HEK293T (cell line): ENCODE results near the gene JAML.

Experiments used
- CTCF ChIA-PET: fragments of 350-600 bp; formaldehyde crosslinking; extraction: SDS; loops from one replicate; lab custom pipeline; 2021; ENCODE audit warnings: antibody characterized with exemption, inconsistent platforms; lab: Yijun Ruan, JAX
- POLR2A ChIA-PET: fragments of 350-600 bp; formaldehyde crosslinking; extraction: SDS; loops from one replicate; lab custom pipeline; 2020; ENCODE audit warnings: antibody characterized with exemption, inconsistent platforms; lab: Yijun Ruan, JAX
- DNase-seq: peaks from one replicate; pipeline ENCODE4 v3.0.0; 2012; ENCODE audit warnings: mixed read lengths; ENCODE audit errors: extremely low spot score
- ARNT ChIP-seq: fragments of 450-650 bp; IDR thresholded peaks from 2 replicates; pipeline ENCODE4 v1.6.1; 2017; ENCODE audit warnings: mild to moderate bottlenecking
- BHLHE40 ChIP-seq: fragments of 450-650 bp; IDR thresholded peaks from 2 replicates; pipeline ENCODE4 v1.6.1; 2016; ENCODE audit warnings: mild to moderate bottlenecking, moderate library complexity, borderline replicate concordance
- CTBP1 ChIP-seq: fragments of 450-650 bp; IDR thresholded peaks from 2 replicates; pipeline ENCODE4 v1.6.1; 2016; ENCODE audit warnings: borderline replicate concordance
- ELF4 ChIP-seq: fragments of 450-650 bp; IDR thresholded peaks from 2 replicates; pipeline ENCODE4 v1.6.1; 2017; ENCODE audit warnings: antibody characterized with exemption
- FOXA1 ChIP-seq: fragments of 450-650 bp; IDR thresholded peaks from 2 replicates; pipeline ENCODE4 v1.6.1; 2016; ENCODE audit warnings: mild to moderate bottlenecking
- FOXK2 ChIP-seq: fragments of 450-650 bp; IDR thresholded peaks from 2 replicates; pipeline ENCODE4 v1.6.1; 2016; ENCODE audit warnings: mild to moderate bottlenecking
- FOXM1 ChIP-seq: fragments of 450-650 bp; IDR thresholded peaks from 2 replicates; pipeline ENCODE4 v1.6.1; 2017; ENCODE audit warnings: mild to moderate bottlenecking, borderline replicate concordance
- HDGF ChIP-seq: fragments of 450-650 bp; IDR thresholded peaks from 2 replicates; pipeline ENCODE4 v1.6.1; 2017; ENCODE audit warnings: antibody characterized with exemption, borderline replicate concordance
- L3MBTL2 ChIP-seq: fragments of 450-650 bp; conservative IDR thresholded peaks from 2 replicates; pipeline ENCODE4 v1.6.1; 2016; ENCODE audit warnings: mild to moderate bottlenecking
- LEF1 ChIP-seq: fragments of 450-650 bp; IDR thresholded peaks from 2 replicates; pipeline ENCODE4 v1.6.1; 2017; ENCODE audit warnings: mild to moderate bottlenecking, borderline replicate concordance
- NFRKB ChIP-seq: fragments of 450-650 bp; IDR thresholded peaks from 2 replicates; pipeline ENCODE4 v1.6.1; 2016; ENCODE audit warnings: mild to moderate bottlenecking, moderate library complexity
- SP1 ChIP-seq: fragments of 450-650 bp; IDR thresholded peaks from 2 replicates; pipeline ENCODE4 v1.6.1; 2017
- SUZ12 ChIP-seq: fragments of 450-650 bp; IDR thresholded peaks from 2 replicates; pipeline ENCODE4 v1.6.1; 2016; ENCODE audit warnings: mild to moderate bottlenecking
- TARDBP ChIP-seq: fragments of 450-650 bp; IDR thresholded peaks from 2 replicates; pipeline ENCODE4 v1.6.1; 2016
- ZNF384 ChIP-seq: fragments of 450-650 bp; IDR thresholded peaks from 2 replicates; pipeline ENCODE4 v1.6.1; 2016
- TF ChIP-seq, protein P1 (sequence below): fragments of 450-650 bp; IDR thresholded peaks from 2 replicates; pipeline ENCODE4 v1.6.1; 2016

The JAML gene

DNA sequence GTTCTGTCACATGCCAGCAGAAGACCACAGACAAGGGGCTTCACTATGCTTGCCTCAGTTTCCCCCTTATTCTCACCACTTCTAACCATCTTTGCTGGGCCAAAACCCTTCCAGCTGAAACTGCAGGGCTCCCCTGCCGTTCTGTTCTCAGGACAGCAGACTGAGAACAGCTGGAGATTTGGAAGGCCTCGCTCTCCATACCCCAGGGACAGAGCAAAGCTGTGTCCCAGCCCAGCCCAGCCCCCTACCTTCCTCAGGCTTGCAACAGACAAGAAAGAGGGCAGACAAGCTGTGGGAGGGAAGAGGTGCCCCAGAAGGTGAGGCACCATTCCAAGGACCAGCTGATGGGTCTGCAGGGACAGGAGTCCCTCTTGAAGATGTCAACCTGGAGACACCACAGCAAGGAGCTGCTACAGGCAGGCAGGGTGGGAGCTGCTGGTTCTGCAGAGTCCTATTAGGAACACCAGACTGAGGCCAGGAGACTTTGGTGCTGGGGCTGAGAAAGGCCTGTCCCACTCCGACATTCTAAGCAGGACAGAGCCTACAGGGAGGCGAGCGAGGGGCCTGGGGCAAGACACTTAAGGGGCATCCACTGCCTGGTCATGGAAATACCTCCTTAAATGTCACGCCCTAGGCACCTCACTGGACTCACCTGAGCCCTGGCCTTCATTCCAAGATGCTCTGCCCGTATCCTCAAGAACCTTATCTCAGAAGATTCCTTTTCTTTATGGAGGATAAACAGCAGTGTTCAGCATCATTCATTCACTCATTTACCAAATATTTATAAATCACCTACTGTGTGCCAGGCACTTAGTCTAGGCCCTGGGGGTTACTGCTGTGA, 55.3 kb downstream of the JAML start:
- CTCF ChIA-PET = interaction anchor here (1.5 to 3.3 kb wide), 3 partner anchors 12 to 25 kb away, joined by 7 to 28 read pairs (median 26); no protein-coding TSS in a partner anchor
- no peak for DNase-seq
- TF ChIP-seq ZNF384 = no peak
- no peak for TF ChIP-seq ELF4
- no peak for TF ChIP-seq FOXM1
- TF ChIP-seq ARNT = no peak
- no peak for TF ChIP-seq LEF1
- TF ChIP-seq HDGF = no peak
- TF ChIP-seq CTBP1 = no peak
- TF ChIP-seq BHLHE40 = no peak
- no peak for TF ChIP-seq NFRKB
- no peak for TF ChIP-seq L3MBTL2
- no peak for TF ChIP-seq FOXA1
- no peak for TF ChIP-seq SUZ12
- no peak for TF ChIP-seq FOXK2
- no peak for TF ChIP-seq TARDBP
- TF ChIP-seq, protein P1, sequence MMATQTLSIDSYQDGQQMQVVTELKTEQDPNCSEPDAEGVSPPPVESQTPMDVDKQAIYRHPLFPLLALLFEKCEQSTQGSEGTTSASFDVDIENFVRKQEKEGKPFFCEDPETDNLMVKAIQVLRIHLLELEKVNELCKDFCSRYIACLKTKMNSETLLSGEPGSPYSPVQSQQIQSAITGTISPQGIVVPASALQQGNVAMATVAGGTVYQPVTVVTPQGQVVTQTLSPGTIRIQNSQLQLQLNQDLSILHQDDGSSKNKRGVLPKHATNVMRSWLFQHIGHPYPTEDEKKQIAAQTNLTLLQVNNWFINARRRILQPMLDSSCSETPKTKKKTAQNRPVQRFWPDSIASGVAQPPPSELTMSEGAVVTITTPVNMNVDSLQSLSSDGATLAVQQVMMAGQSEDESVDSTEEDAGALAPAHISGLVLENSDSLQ = no peak
- TF ChIP-seq SP1 = no peak
- POLR2A ChIA-PET = interaction anchor here (1.5 kb wide), 1 partner anchor 13 kb away, joined by 4 read pairs; no protein-coding TSS in a partner anchor

DNA sequence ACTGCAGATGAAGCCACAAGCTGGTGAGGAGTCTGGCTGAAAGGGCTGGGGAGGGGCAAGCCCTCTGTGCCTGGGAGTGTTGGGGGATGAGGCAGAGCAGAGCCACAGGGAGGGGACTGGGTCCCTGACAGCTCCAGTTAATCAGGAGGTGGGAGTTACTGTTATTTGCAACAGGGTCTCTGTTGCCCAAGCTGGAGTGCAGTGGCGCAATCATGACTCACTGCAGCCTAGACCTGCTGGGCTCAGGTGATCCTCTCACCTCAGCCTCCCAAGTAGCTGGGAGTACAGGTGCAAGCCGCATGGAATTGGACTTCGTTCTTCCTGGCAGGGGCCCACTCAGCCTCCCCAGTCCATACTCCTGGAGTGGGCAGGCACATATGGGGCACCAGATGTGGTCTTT, 56.1 kb downstream of the JAML start:
- ChIA-PET CTCF (no interaction called here), POLR2A (interaction anchor here (1.5 kb wide), 1 partner anchor 12 kb away, joined by 4 read pairs; no protein-coding TSS in a partner anchor)
- DNase-seq = no peak
- TF ChIP-seq HDGF (no peak), FOXK2 (no peak), SP1 (no peak), ARNT (no peak), ZNF384 (no peak), LEF1 (no peak)

DNA sequence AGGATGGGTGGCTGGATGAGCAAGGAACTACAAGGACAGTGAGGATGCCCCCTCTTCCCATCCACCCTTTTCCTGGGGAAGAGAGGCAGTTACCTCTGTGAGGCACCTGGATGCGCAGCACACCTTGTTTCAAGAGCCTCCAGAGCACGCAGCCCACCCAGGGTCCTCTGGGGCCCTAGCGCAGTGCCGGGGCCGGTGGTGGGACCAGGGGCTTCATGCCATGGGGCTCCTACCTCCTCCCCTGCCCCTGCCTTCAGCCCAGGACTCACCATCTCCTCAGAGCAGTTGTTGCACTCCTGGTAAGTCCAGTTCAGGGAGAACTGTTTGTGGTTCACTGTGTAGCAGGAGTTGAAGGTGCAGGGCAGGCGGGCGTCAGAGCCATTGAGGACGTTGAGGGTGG, 56.5 kb downstream of the JAML start:
- TF ChIP-seq SUZ12 (no peak), ZNF384 (no peak), L3MBTL2 (no peak), FOXA1 (no peak), NFRKB (no peak), FOXK2 (no peak), SP1 (no peak), HDGF (no peak), ARNT (no peak), CTBP1 (no peak), ELF4 (no peak), FOXM1 (no peak), TARDBP (no peak), LEF1 (no peak), BHLHE40 (no peak)
- TF ChIP-seq, protein P1 = no peak
- CTCF ChIA-PET = no interaction called here
- no peak for DNase-seq
- POLR2A ChIA-PET = no interaction called here

DNA sequence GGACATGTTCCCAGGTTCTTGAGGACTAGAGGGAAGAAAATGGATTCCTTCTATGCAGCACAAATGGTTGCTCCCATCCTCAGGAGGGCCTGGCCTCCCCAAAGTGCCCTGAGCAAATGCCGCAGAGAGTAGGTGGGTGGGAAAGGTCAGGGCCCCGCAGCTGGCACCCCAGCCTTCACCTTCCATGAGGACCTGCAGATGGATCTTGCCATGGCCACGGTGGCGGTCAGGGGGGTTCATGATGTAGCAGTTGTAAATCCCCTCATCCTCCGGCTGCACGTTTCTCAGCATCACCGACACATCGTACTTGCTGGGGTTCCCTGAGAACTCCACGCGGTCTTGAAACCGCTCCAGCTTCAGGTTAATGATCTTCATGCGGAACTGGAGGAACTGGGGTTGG, 56.9 kb downstream of the JAML start:
- CTCF ChIA-PET = no interaction called here
- TF ChIP-seq SUZ12 = no peak
- no peak for TF ChIP-seq TARDBP
- no peak for TF ChIP-seq ELF4
- no peak for TF ChIP-seq LEF1
- no peak for TF ChIP-seq FOXM1
- TF ChIP-seq NFRKB = no peak
- TF ChIP-seq FOXA1 = no peak
- no peak for TF ChIP-seq FOXK2
- TF ChIP-seq, protein P1 = no peak
- no peak for TF ChIP-seq ARNT
- TF ChIP-seq SP1 = no peak
- POLR2A ChIA-PET = no interaction called here
- no peak for DNase-seq

DNA sequence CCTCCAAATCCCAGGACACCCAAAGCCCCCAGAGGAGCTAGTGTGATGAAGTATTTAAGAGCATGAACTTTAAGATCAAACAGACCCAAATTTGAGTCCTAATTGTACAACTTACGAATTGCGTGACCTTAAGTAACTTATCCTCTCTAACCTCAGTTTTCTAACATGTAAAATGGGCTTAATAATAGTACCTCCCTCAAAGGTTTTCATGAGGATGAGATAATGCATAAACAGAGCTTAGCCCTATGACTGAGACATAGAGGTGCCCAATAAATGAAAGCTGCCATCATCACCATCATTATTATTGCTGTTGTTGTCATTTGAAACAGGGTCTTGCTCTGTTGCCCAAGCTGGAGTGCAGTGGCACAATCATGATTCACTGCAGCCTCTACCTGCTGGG, 57.6 kb downstream of the JAML start:
- DNase-seq = no peak
- TF ChIP-seq NFRKB (no peak), TARDBP (no peak), FOXA1 (no peak), SP1 (no peak), L3MBTL2 (no peak), FOXM1 (no peak), CTBP1 (no peak), HDGF (no peak)
- CTCF ChIA-PET = no interaction called here
- POLR2A ChIA-PET = no interaction called here

DNA sequence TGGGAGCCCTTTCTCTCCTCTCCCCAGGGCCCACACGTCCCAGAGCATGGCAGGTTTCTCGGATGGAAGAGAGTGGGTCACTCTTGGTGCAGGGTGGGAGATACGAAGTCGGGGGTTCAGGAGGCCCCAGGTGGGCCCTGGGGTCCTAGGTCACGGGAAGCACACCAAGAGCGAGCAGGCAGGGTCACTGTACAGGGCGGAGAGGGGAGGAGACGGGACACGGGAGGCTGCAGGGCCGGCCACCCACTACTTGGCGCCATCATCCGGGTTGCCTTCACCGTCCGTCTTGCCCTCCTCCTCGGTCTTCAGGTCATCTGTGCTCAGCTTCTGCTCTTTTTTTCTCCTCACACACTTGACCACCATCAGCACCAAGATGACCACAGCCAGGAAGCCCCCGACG, 58.2 kb downstream of the JAML start:
- ChIA-PET CTCF (no interaction called here), POLR2A (no interaction called here)
- TF ChIP-seq L3MBTL2 (no peak), ARNT (no peak), LEF1 (no peak), NFRKB (no peak), HDGF (no peak), ZNF384 (no peak), BHLHE40 (no peak), TARDBP (no peak), SUZ12 (no peak), FOXK2 (no peak), CTBP1 (no peak), FOXM1 (no peak), ELF4 (no peak), FOXA1 (no peak), SP1 (no peak)
- TF ChIP-seq, protein P1 = no peak
- DNase-seq = no peak
